Measurements from ENCODE around the gene SCP2D1.

DNA sequence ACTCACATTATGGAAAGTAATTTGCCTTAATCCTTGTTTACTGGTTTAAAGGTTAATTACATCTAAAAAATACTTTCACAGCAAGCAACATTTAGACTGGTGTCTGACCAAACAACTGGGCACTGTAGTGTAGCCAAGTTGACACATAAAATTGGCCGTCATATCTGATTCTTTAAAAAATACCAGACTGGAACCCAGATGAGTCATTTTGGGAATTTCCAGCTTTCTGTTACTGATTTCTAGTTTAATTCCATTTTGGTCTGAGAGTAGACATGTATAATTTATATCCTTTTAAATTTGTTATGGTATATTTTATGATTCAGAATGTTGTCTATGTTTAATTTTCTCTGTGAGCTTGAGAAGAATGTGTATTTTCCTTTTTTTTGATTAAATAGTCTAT is 44.1 kb downstream of the SCP2D1 start:
- TF ChIP-seq POLR2A (IDR thresholded peaks at IDR 0.05; ENCODE audit: low read depth, low read length) (no peak), EZH2 (IDR thresholded peaks at IDR 0.05; ENCODE audit: borderline replicate concordance, low read depth, low read length, severe bottlenecking) (no peak), POLR2AphosphoS5 (IDR thresholded peaks at IDR 0.05; ENCODE audit: insufficient read depth, low read depth, low read length) (no peak), JUN (IDR thresholded peaks at IDR 0.05; ENCODE audit: borderline replicate concordance, insufficient read depth, insufficient read length, low read depth) (no peak)
- TF ChIP-seq, protein P1, sequence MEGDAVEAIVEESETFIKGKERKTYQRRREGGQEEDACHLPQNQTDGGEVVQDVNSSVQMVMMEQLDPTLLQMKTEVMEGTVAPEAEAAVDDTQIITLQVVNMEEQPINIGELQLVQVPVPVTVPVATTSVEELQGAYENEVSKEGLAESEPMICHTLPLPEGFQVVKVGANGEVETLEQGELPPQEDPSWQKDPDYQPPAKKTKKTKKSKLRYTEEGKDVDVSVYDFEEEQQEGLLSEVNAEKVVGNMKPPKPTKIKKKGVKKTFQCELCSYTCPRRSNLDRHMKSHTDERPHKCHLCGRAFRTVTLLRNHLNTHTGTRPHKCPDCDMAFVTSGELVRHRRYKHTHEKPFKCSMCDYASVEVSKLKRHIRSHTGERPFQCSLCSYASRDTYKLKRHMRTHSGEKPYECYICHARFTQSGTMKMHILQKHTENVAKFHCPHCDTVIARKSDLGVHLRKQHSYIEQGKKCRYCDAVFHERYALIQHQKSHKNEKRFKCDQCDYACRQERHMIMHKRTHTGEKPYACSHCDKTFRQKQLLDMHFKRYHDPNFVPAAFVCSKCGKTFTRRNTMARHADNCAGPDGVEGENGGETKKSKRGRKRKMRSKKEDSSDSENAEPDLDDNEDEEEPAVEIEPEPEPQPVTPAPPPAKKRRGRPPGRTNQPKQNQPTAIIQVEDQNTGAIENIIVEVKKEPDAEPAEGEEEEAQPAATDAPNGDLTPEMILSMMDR (IDR thresholded peaks at IDR 0.05; ENCODE audit: extremely low read depth in 1 of 2, insufficient read depth in 1 of 2, low read depth in 1 of 2, low read length in 2 of 2): no peak
- TF ChIP-seq, protein P2, sequence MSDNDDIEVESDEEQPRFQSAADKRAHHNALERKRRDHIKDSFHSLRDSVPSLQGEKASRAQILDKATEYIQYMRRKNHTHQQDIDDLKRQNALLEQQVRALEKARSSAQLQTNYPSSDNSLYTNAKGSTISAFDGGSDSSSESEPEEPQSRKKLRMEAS (IDR thresholded peaks at IDR 0.05; ENCODE audit: insufficient read depth, insufficient read length): no peak
